Kidney glomerular epithelial cell (primary cell): ENCODE data around the gene DNAJC5.
"Not testable (repeated sequence)": the region's sequence is repeated elsewhere in the genome, so short reads cannot be mapped to it uniquely, and the experiment has no call there.

ENCODE experiments used
- DNase-seq: peaks from one replicate; lab custom pipeline; 2025; lab: John Stamatoyannopoulos, UW

DNAJC5 gene

DNA sequence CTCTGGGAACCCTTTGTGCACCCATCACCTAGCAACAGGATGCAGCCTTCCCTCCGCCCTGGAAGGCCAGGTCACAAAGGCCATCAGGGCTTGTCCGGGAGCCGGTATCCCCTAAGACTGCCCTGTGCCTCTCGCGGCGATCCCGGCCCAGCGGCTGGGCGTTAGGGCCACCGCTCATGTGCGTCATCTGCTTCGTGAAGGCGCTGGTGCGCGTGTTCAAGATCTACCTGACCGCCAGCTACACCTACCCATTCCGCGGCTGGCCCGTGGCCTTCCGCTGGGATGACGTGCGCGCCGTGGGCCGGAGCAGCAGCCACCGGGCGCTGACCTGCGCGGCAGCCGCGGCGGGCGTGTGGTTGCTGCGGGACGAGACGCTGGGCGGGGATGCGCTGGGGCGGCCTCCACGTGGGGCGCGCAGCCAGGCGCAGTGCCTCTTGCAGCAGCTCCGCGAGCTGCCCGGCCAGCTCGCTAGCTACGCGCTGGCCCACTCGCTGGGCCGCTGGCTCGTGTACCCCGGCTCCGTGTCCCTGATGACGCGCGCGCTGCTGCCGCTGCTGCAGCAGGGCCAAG lies 33.5 kb upstream of the DNAJC5 start, which contains the start of gene ABHD16B:
Gene ABHD16B, plus strand, starts transcription at position 134 of the 570 bp plus-strand sequence. Its CDS starts 43 bp downstream, at position 177.
- no peak for DNase-seq

DNA sequence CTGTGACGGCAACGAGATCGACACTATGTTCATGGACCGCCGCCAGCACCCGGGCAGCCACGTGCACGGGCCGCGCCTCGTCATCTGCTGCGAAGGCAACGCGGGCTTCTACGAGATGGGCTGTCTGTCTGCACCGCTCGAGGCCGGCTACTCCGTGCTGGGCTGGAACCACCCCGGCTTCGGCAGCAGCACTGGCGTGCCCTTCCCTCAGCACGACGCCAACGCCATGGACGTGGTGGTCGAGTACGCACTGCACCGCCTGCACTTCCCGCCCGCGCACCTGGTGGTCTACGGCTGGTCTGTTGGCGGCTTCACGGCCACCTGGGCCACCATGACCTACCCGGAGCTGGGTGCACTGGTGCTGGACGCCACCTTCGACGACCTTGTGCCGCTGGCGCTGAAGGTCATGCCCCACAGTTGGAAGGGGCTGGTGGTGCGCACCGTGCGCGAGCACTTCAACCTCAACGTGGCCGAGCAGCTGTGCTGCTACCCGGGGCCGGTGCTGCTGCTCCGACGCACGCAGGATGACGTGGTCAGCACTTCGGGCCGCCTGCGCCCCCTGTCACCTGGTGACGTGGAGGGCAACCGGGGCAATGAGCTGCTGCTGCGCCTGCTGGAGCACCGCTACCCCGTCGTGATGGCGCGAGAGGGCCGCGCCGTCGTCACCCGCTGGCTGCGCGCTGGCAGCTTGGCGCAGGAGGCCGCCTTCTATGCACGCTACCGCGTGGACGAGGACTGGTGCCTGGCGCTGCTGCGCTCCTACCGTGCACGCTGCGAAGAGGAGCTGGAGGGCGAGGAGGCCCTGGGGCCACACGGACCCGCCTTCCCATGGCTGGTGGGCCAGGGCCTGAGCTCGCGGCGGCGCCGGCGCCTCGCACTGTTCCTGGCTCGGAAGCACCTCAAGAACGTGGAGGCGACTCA lies 32.7 kb upstream of the DNAJC5 start:
- DNase-seq, result no peak

DNA sequence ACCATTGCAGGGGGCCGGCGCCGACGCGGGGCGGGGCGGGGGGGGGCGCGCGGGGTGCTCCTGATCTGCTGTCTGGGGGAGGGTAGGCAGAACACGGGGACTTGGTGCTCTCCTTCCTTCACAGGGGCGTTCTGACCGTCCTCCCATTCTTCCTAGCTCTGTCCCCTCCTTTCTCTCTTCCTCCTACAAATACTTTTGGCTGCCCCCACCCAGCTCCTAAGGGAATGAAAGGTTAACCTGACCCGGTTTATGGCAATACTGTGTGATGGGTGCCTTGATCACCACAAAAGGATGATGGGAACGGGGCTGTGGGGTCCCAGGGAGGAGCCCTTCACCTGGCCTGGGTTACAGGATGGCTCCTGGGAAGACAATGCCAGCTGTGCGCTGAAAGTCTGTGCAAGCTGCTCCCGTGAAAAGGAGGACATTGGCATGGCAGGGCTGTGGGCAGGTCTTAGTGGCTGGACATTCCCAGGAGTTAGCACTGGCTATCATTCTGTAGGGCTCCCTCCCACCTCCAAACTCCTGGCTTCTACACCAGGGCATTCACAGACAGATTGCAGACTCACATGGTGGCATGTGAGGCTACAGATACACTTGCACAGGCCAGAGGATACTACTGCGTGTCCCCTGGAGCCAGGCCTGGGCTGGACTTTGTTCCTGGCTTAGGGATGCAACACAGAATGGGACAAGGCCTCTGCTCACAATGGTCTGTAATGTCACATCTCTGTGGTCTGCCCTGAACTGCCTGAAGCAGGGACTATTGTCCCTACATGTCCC lies 31.7 kb upstream of the DNAJC5 start:
- DNase-seq, result no peak

DNA sequence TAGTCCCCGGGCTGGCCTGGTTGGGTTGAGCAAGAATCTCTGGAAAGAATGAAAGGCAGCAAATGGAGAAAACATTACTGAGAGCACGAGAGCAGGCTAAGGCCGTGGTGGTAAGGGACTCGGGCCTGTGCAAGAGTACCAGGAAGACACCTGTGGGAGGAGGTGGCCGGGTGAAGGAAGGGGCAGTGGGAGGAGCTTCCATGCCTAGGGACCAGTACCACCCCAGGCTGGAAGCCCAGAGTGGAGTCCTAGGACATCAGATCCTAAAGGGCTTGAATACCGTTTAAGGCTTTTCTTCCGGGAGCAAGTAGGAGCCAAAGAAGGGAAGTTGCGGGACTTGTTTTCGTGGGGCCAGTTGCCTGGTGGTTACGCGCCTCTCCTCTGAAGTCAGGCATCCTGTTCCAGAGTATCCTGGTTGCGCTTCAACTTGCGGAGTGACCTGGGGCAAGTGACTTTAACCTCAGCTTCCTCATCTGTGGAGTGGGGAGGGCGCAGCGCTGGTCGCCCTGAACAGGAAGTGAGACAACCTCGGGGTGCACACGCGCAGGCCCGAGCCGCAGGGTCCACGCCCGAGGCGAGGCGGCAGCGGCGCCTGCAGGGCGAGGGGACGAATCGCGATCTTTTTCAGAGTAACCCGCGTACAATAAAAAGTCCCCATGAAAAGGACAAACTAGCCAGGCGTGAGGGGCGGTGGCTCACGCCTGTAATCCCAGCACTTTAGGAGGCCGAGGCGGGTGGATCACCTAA lies 31.0 kb upstream of the DNAJC5 start:
- DNase-seq, result peak; percentile 66

DNA sequence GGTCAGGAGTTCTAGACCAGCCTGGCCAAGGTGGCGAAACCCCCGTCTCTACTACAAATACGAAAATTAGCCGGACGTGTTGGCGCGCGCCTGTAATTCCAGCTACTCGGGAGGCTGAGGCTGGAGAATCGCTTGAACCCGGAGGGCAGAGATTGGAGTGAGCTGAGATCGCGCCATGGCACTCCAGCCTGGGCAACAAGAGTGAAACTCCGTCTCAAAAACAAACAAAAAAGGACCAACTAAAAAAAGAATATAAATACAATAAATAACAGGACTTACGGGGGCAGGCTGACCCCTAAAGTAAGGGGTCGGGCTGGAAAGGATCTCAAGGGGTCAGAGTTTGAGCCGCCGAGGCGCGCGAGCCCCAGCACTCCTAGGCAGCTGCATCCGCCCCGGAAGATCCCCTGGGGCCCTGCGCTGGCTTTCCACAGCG lies 30.4 kb upstream of the DNAJC5 start:
- no peak for DNase-seq

DNA sequence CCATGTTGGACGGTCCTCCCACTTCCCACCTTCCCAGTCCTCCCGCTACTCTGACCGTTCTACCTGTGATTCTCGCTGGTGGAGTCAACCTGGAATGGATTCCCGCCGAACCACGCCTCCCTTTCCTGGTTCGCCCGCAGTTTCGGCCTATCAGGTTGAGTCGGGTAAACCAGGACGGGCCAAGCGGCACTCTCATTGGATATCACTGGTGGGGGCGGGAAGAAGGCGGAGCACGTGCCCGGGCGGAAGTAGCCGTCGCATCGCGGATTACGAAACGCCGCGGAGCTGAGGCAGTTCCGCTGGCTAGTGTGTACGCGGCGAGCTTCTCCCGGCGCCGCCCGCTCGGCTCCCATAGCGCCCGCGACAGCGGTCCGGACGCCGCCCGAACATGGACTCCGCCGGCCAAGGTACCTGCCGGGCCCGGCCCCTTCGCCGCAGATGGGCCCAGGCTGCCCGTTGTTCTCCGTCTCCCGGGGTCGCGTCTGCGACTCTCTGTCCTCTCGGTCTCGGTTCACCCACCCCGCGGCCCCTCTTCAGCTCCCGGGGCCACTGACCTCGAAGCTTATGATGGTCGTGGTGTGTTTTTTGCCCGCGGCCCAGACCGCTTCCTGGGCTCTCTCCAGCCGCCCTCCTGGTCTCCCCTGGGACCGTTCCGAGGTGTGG lies 29.8 kb upstream of the DNAJC5 start, which contains the start of gene TPD52L2:
Gene TPD52L2, plus strand, starts transcription at position 293 of the 663 bp plus-strand sequence. Its CDS starts 96 bp downstream, at position 389.
- peak; percentile 98 for DNase-seq

DNA sequence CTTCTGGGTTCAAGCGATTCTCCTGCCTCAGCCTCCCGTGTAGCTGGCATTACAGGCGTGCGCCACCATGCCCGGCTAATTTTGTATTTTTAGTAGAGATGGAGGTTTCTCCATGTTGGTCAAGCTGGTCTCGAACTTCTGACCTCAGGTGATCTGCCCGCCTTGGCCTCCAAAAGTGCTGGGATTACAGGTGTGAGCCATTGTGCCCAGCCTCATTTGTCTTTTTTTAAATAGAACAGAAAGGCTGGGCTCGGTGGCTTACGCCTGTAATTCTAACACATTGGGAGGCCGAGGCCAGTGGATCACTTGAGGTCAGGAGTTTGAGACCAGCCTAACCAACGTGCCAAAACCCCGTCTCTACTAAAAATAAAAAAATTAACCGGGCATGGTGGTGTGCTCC lies 27.9 kb upstream of the DNAJC5 start:
- not testable (repeated sequence) for DNase-seq

DNA sequence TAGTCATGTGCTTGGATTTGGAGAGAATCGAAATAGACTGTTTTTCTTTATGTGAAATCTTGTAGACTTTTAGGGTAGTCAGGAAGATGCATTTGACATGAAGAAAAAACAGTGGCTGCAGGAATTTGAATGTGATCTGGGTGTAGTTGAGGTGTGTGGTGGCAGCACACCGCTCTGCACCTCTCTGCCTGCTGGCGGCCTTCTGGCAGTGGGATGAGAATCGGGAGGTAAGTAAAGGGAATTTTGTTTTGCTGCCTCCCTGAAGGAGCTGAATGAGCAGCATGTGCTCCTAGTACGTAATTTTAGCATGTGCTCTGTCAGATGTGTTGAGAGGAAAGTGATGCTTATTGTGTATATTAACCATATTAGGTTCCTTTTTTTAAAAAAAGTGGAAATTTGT lies 26.7 kb upstream of the DNAJC5 start:
- DNase-seq, result no peak

DNA sequence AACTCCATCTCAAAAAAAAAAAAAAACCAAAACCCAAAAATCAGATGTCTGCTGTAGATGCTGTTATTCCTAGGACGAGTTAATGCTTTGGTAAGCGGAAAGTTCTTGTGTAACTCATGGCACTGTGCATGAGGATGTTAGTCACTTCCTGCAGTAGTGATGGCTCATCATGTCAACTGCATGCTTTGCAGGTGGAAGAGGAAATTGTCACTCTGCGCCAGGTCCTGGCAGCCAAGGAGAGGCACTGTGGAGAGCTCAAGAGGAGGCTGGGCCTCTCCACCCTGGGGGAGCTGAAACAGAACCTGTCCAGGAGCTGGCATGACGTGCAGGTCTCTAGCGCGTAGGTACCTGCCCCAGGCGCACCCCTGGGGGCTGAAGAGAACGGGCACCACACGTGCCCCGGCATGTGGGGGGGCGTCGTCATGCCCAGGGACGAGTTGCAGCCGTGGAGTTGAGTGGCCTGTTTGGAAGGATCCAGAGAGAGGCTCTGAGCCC lies 21.4 kb upstream of the DNAJC5 start:
- no peak for DNase-seq

DNA sequence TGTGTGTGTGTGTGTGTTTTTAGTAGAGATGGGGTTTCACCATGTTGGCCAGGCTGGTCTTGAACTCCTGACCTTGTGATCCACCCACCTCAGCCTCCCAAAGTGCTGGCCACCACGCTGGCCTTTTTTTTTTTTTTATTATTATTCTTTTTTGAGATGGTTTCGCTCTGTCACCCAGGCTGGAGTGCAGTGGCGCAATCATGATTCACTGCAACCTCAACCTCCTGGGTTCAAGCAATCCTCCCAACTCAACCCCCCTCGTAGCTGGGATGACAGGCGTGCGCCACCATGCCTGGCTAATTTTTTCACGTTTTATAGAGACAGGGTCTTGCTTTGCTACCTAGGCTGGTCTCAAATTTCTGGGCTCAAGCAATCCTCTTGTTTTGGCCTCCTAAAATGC lies 20.7 kb upstream of the DNAJC5 start:
- DNase-seq, result not testable (repeated sequence)

DNA sequence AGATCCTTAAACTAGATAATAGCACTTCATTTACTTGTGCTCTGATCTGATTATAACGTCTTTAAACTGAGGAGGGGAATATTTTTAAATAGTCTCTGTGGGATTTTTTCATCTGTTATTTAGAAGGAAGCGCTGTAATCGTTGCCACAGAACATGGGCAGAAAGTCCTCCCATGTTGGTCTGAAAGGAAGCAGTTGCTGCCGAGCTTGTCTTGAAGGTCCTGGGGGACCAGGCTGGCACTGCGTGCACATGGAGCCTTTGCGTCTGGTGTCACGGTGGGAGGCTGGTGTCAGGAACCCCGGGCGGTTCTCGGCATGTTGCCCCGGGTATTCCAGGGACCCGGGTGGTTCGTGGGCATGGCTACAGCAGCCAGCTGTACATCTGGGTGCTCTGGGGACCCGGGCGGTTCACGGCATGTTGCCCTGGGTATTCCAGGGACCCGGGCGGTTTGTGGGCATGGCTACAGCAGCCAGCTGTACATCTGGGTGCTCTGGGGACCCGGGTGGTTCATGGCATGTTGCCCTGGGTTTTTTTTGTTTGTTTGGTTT lies 18.4 kb upstream of the DNAJC5 start:
- no peak for DNase-seq

DNA sequence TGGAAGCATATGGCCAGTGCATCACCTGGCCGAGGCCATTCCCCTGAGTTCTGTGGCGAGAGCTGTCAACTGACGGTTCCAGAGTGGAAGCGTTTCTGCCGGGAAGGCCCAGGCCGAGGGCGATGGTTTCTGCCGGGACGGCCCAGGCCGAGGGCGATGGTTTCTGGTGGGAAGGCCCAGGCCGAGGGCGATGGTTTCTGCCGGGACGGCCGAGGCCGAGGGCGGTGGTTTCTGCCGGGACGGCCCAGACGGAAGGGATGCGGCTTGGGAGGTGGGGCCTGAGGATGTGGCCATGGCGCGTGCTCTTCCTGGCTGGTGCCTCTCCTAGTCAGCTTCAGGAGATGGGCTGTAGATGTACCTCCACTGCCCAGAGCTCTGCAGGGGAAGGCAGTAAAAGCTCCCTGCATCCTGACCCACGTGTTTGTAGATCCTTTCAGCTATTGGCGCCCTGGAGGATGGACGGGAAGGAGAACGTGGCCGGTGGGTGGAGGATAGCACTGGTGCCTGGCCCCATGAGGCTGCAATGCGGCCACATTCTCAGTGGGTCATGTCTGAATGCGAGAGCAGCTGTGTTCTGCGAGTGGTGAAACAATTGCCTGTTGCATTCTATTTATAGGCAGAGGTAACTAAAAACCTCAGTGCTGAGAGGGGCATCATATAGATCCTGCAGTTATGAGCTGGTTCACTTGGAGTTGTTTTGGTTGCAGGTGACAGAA lies 17.0 kb upstream of the DNAJC5 start:
- DNase-seq, result no peak

DNA sequence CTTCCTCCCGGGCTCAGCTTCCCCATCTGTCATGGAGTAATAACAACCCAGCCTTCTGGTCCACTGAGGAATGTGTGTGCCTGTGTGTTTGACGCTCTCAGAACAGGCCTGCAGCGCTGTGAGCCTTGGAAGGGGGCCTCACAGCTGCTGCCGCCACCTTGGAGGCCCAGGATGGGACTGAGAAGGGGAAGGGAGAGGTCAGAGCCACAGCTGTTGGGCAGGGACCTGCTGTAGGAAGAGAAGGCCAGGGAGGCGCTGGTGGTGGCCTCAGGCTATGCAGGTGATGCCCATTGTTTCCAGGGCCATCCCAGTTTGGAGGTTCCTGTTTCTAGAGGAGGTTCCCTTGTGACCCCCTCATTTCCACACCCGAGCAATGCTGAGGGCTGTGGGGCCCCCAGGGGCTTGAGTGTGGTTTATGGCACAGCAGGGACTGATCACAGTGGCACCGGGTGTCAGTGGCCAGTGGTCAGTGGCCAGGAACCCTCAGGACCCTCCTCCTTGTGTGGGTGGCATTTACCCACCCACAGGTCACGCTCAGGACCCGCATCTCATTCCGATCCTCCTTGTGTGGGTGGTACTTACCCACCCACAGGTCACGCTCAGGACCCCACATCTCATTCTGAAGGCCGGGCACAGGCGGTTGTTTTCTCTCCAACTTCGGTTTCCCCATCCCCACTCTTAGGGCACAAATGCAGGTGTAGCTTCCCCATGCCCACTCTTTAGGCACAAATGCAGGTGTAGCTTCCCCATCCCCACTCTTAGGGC lies 15.8 kb upstream of the DNAJC5 start:
- DNase-seq, result no peak

DNA sequence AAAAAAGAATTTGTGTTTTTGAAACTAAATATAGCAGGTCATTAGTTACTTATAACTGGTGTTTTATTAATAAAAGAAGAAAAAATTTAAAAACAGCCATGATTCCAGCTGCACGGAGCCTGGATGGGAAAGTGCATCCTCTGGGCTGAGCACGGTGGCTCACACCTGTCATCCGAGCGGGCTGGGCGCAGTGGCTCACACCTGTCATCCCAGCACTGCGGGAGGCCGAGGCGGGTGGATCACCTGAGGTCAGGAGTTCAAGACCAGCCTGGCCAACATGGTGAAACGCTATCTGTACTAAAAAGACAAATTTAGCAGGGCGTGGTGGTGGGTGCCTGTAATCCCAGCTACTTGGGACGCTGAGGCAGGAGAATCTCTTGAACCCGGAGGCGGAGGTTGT lies 14.0 kb upstream of the DNAJC5 start:
- DNase-seq, result not testable (repeated sequence)

DNA sequence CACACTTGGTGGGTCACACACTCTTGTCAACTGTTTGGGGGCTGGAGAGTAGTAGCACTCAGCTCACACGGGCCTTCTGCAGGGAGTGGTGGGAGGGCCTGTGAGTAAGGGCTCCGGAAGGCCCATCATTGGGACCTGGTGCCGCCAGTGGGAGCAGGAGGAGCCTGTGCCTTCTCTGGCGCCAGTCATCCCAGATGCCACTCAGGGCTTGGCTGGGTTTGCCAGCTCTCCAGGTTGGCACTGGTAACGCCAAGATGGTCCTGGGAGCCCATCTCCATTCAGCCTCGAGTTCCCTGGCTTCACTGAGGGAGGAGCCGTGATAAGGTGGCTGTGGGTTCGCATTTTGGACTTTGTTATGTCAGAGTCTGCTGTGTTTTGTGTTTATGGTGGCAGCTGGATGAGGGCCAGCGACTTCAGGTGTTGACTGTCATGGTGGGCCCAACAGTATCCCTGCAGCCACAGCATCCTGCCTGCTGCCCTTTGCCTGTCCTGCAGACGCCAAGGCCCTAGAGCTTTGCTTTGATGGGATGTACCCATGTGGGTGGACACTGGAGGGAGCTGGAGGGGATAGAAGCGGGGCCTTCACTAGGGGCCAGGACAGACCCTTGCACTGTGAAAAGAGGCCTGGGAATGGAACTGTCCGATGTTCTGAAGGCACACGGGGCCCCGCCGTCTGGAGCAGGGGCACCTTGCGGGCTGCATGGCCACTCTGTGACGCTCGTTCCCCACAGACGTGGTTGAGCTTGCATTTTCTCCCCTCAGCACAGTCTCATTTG lies 13.3 kb upstream of the DNAJC5 start:
- DNase-seq, result no peak

DNA sequence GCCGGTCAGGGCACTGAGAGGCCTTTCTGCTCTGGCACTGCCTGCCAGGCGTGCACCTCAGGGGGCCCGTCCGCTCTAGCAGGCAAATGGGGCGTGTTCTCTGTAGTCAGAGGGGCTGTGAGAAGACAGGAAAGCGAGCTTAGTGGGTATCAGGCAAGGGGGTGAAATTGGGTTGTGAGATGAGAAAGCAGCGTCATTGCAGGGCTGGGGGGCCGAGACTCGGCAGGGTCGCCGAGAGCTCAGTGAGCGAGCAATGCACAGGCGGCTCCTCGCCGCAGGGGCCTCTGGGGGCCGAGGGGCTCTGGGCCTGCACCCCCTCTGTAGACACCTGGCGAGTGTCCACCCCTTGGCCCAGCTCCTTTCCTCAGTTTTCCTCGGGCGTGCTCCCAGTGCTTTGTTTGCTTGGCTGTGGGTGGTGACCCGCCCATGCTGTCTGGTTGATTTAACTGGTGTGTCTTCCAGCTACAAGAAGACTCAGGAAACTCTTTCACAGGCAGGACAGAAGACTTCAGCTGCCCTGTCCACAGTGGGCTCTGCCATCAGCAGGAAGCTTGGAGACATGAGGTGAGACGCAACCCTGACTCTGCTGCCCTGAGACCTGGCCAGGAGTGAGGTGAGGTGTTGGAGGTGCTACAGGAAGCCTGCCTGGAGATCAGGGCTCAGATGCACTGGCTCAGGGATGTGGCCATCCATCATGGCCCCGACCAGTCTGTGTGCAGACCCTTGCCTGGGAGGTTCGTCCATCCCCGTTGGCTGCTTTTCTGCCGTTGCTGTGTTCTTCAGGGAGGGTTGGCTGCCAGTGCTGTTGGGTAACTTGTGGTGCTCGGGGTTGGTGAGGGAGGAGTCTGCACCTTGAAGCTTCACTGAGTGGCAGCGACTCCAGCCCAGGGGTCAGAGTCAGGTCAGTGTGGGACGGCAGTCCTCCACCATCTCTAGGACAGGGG lies 12.4 kb upstream of the DNAJC5 start:
- DNase-seq, result no peak

DNA sequence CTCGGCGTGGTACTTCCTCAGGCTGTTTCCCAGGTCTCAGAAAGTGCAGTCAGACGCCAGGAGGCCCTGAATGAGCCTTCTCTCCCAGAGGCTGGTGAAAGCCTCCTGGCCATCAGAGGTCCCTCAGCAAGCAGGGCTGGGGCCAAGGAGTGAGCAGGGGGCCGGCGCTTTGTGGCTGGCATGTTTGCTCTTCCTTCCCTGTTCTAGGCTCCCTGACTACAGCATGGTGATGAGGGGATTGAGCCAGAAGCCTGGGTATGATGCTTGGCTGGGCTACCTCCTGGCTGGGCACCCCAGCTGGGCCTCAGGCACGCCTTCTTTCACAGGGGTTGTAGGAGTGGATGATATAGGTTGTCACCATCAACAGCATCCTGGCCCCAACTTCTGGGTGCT lies 11.7 kb upstream of the DNAJC5 start:
- no peak for DNase-seq
